GM12878 (cell line): ENCODE measurements around the gene PHF21B. TPM values are rescaled to one million over a fixed set of nuclear protein-coding genes. Genes with fewer than 3 reads are reported as not detected.
A peak's percentile ranks its signal among the peaks of the same experiment; 100 is the strongest.

Experiments used
- ATAC-seq: fragments of 200-7000 bp; cut with Tn5 transposase; 3 replicates; pipeline ENCODE4 v1.9.1; 2020; ENCODE audit warnings: mild to moderate bottlenecking, moderate library complexity
- BruUV-seq: library from RNA; stranded (reverse); fragments of 400-500 nt; replicated peaks from 2 replicates; lab custom pipeline; 2021; lab: Mats Ljungman, UMichigan
- CTCF ChIA-PET: fragments of 300-600 bp; sonication (Branson Sonifier 250); formaldehyde crosslinking; extraction: SDS; loops from one replicate; lab custom pipeline; 2021; ENCODE audit warnings: inconsistent platforms; lab: Yijun Ruan, JAX
- POLR2A ChIA-PET: fragments of 350-600 bp; formaldehyde crosslinking; extraction: SDS; loops from one replicate; lab custom pipeline; 2021; ENCODE audit warnings: inconsistent platforms; lab: Charles Lee
- RAD21 ChIA-PET: fragments of 300-600 bp; sonication (Branson Sonifier 250); formaldehyde crosslinking; loops from one replicate; lab custom pipeline; 2023; ENCODE audit warnings: antibody characterized with exemption; ENCODE audit not compliant: unreplicated experiment; lab: Charles Lee
- SMC1A ChIA-PET: fragments of 300-600 bp; sonication (Branson Sonifier 250); formaldehyde crosslinking; loops from one replicate; lab custom pipeline; 2023; ENCODE audit not compliant: unreplicated experiment, uncharacterized antibody; lab: Charles Lee
- DNase-seq: peaks from one replicate; pipeline ENCODE4 v3.0.0-alpha.2; 2011; ENCODE audit warnings: low read depth, low spot score
- FAIRE-seq: peaks from 3 replicates; lab custom pipeline; 2011; peaks lifted over from hg19 to GRCh38; lab: Jason Lieb, UNC
- H2AFZ ChIP-seq: 2 replicates; pipeline ENCODE4 v1.6.0; 2011; ENCODE audit warnings: low read depth, low read length, control low read depth; ENCODE audit not compliant: control insufficient read depth
- H3K27ac ChIP-seq: 2 replicates; pipeline ENCODE4 v1.5.1; 2011; ENCODE audit warnings: control low read depth; ENCODE audit not compliant: control insufficient read depth, insufficient read depth
- H3K27me3 ChIP-seq, 2 experiments: replicated peaks in 1 of 2; 2 replicates each; pipeline versions ENCODE4 v1.6.0 to v1.6.1; 2011; ENCODE audit warnings: low read length in 1 of 2; ENCODE audit not compliant: control insufficient read depth in 2 of 2, insufficient read depth in 2 of 2
- H3K36me3 ChIP-seq, 2 experiments: 2 replicates each; pipeline ENCODE4 v1.5.1; 2011; ENCODE audit warnings: low read length in 1 of 2; ENCODE audit not compliant: control insufficient read depth in 2 of 2, insufficient read depth in 2 of 2
- H3K4me1 ChIP-seq: 2 replicates; pipeline ENCODE4 v1.6.1; 2011; ENCODE audit warnings: mild to moderate bottlenecking, low read length, moderate library complexity, mixed read lengths; ENCODE audit not compliant: control insufficient read depth, insufficient read depth
- H3K4me2 ChIP-seq: 2 replicates; pipeline ENCODE4 v1.6.0; 2011; ENCODE audit warnings: control low read depth; ENCODE audit not compliant: control insufficient read depth, insufficient read depth
- H3K4me3 ChIP-seq: fragments of 200-600 bp; sonication (generic); 2 replicates; pipeline ENCODE4 v1.5.1; 2016
- H3K79me2 ChIP-seq: 2 replicates; pipeline ENCODE4 v1.6.0; 2011; ENCODE audit warnings: low read length; ENCODE audit not compliant: control insufficient read depth, insufficient read depth
- H3K9ac ChIP-seq: 2 replicates; pipeline ENCODE4 v1.8.0; 2011; ENCODE audit warnings: low read length, control low read depth, mixed read lengths; ENCODE audit not compliant: control insufficient read depth, insufficient read depth
- H3K9me3 ChIP-seq: replicated peaks from 3 replicates; pipeline ENCODE4 v1.5.1; 2011; ENCODE audit warnings: mild to moderate bottlenecking, low read length; ENCODE audit not compliant: control insufficient read depth, insufficient read depth
- H4K20me1 ChIP-seq: 2 replicates; pipeline ENCODE4 v1.6.0; 2011; ENCODE audit not compliant: control insufficient read depth, insufficient read depth
- BCL11A ChIP-seq: IDR thresholded peaks from 2 replicates; pipeline ENCODE4 v1.6.1; 2011; ENCODE audit warnings: low read depth, low read length
- BCL3 ChIP-seq: IDR thresholded peaks from 2 replicates; pipeline ENCODE4 v1.6.1; 2011; ENCODE audit warnings: borderline replicate concordance, low read depth, mild to moderate bottlenecking, moderate library complexity, low read length; ENCODE audit not compliant: insufficient read depth, poor library complexity, severe bottlenecking
- CUX1 ChIP-seq: IDR thresholded peaks from 2 replicates; pipeline ENCODE4 v1.6.1; 2012; ENCODE audit warnings: improper control_type of control experiment, low read depth, low read length; ENCODE audit not compliant: insufficient replicate concordance
- MLLT1 ChIP-seq: fragments of 450-650 bp; IDR thresholded peaks from 2 replicates; pipeline ENCODE4 v1.6.1; 2016; ENCODE audit warnings: mild to moderate bottlenecking
- NFIC ChIP-seq: IDR thresholded peaks from 2 replicates; pipeline ENCODE4 v1.6.1; 2012; ENCODE audit warnings: low read depth, mild to moderate bottlenecking, inconsistent platforms, low read length, moderate library complexity
- PAX5 ChIP-seq: IDR thresholded peaks from 2 replicates; pipeline ENCODE4 v1.6.1; 2011; ENCODE audit warnings: low read depth, low read length, borderline replicate concordance
- ZNF217 ChIP-seq: fragments of 450-650 bp; IDR thresholded peaks from 2 replicates; pipeline ENCODE4 v1.6.1; 2017; ENCODE audit warnings: antibody characterized with exemption, mild to moderate bottlenecking
- ZNF274 ChIP-seq: IDR thresholded peaks from one replicate; pipeline ENCODE4 v1.8.0; 2011; ENCODE audit not compliant: insufficient read length, insufficient read depth
- in situ Hi-C: fragments of 300-500 bp; cut with MboI; formaldehyde crosslinking; loops from 9 replicates; pipeline ENCODE4 v1.14.3; 2018; ENCODE audit warnings: mixed read lengths
- intact Hi-C: fragments of 100-400 bp; cut with micrococcal nuclease; formaldehyde crosslinking; loops from one replicate; pipeline ENCODE4 v1.14.2; 2022; ENCODE audit not compliant: unreplicated experiment
- polyA plus RNA-seq, 11 experiments: library from polyadenylated mRNA; depleted of rRNA in 4 of 11; unstranded in 6 of 11; stranded (reverse) in 5 of 11; fragments of >200 nt; fragmentation: Nextera tagmentation in 4 of 11; fragmentation: Illumina TruSeq in 1 of 11; extraction: Ambion mirVana in 4 of 11; extraction: Trizol in 1 of 11; gene quantifications; 1 replicate in 1 of 11; 2 replicates in 10 of 11; pipeline versions ENCODE4 v1.2.1 to v1.2.3, GENCODE V29; 2011 to 2016; ENCODE audit warnings: inconsistent platforms in 2 of 11, missing spikeins in 2 of 11, low read depth in 1 of 11
- total RNA-seq, 4 experiments: library from RNA; depleted of rRNA in 3 of 4; stranded (reverse); fragments of >200 nt in 3 of 4; fragmentation: Illumina TruSeq in 1 of 4; extraction: Trizol in 1 of 4; gene quantifications; 2 replicates each; pipeline versions ENCODE4 v1.2.1 to v1.2.3, GENCODE V29; 2013 to 2021

PHF21B gene
- total and polyA plus RNA-seq, 10 of the 15 experiments (the other 5 are each of a cell fraction or from before 2014, with no cell fraction given) = 0.03 to 0.35 TPM; not detected in 8

- TF ChIP-seq CUX1 = no peak
- TF ChIP-seq PAX5 = no peak
- TF ChIP-seq NFIC = no peak
Observed at GRCh38 chr22:44952863-44953746, 56.7 kb downstream of the PHF21B start (continued).

GRCh38 chr22:44951510-44951816, 58.3 kb downstream of the PHF21B start:
- Histone ChIP-seq H3K9ac (no peak overlapping the region), H4K20me1 (no peaks in the 10 kb centered on the region), H3K4me2 (no peak overlapping the region), H3K36me3 (no peaks in the 10 kb centered on the region), H3K9me3 (no peaks in the 10 kb centered on the region; the same call in 2 of the 3 replicates), H3K27me3 (no peaks in the 10 kb centered on the region; a peak in 1 of 4 replicates), H2AFZ (no peak overlapping the region)
- CTCF ChIA-PET = no interaction called here
- no peak for ATAC-seq
- intact Hi-C loops = loop anchor here (10.0 kb wide), 1 partner anchor 127 kb away; no protein-coding TSS in a partner anchor
- in situ Hi-C loops = no loop called here
- DNase-seq = no peak
- POLR2A ChIA-PET = interaction anchor here (0.6 kb wide), 1 partner anchor 242 kb away, joined by 5 read pairs; no protein-coding TSS in a partner anchor
- no TSS peak for BruUV-seq
- no peak for FAIRE-seq
- no peak for TF ChIP-seq BCL3
- TF ChIP-seq MLLT1 = no peak
- TF ChIP-seq BCL11A = no peak
- TF ChIP-seq ZNF274 = no peak
- TF ChIP-seq ZNF217 = peak; percentile 72; the same call in 1 of the 2 replicates
- TF ChIP-seq, all 136 proteins: peak for 1
- no peak overlapping the region for H3K27ac ChIP-seq
- H3K79me2 ChIP-seq = no peaks in the 10 kb centered on the region
- SMC1A ChIA-PET = interaction anchor here (2.2 kb wide), 1 partner anchor 22 kb away, joined by 6 read pairs; no protein-coding TSS in a partner anchor
- H3K4me1 ChIP-seq = peaks cover 34% of the 10 kb centered on the region
- RAD21 ChIA-PET = no interaction called here
- no peak overlapping the region for H3K4me3 ChIP-seq
